ENCODE measurements around the gene ADCY1.

DNA sequence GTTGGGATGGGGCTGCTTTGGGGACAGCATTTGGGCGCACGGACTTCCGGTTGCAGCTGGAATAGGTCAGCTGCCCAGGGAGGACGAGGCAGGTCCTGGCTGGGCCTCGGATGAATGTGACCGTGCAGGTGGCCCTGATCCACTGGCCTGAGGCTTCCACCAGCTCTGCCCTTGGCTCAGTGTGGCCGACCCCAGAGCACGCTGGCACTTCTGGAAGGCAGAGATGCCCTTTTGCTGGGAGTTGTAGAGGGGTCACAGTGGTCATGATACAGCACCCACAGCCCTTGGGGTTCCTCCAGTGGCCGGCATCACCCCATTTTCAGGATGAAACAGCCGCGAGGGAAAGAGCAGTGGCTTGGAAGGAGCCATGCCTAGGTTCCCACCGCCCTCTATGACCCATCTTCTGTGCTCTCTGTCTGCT is 19.0 kb downstream of the ADCY1 start:
- TF ChIP-seq CTCF (IDR thresholded peaks at IDR 0.05) (no peak), POLR2A (IDR thresholded peaks at IDR 0.05) (no peak)
